Fibroblast of villous mesenchyme (primary cell): ENCODE results near the gene REC114. TPM values are rescaled to one million over a fixed set of nuclear protein-coding genes. Genes with fewer than 3 reads are reported as not detected.
"Not testable (repeated sequence)": the region's sequence is repeated elsewhere in the genome, so short reads cannot be mapped to it uniquely, and the experiment has no call there.

ENCODE experiments used
- DNase-seq: peaks from one replicate; pipeline ENCODE4 v3.0.0-alpha.2; 2010; ENCODE audit warnings: low read depth
- H3K4me3 ChIP-seq: 2 replicates; pipeline ENCODE4 v1.5.1; 2011; ENCODE audit warnings: low read depth, mild to moderate bottlenecking, low read length
- total RNA-seq: library from RNA; depleted of rRNA; stranded (reverse); fragments of >200 nt; gene quantifications from 2 replicates; pipeline ENCODE4 v1.2.3, GENCODE V29; 2012
- TF ChIP-seq, protein P1 (sequence below): IDR thresholded peaks from 2 replicates; pipeline ENCODE4 v1.5.1; 2012; ENCODE audit warnings: low read depth, mild to moderate bottlenecking, low read length; ENCODE audit not compliant: insufficient read depth

REC114 gene
- total RNA-seq, 1 donor, result not detected

DNA sequence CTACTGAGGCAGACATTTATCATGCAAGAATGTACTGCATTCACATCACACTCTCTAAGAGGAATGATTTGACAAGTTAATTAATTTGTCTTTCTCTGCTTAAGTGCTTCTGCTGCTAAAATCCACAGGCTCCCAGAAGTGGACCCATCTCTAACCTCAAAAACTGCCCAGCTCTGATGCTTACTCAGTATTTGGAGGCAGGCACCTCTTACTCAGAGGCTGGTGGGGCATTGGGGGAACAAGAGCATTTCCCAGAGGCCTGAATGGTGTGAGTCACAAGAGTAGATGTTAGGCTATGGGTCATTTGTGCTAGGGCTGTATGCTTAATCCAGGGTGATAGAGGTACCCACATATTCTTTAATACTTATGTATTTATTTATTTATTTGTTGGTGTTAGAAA lies 39.8 kb upstream of the REC114 start:
- no peak overlapping the region for H3K4me3 ChIP-seq
- TF ChIP-seq, protein P1, sequence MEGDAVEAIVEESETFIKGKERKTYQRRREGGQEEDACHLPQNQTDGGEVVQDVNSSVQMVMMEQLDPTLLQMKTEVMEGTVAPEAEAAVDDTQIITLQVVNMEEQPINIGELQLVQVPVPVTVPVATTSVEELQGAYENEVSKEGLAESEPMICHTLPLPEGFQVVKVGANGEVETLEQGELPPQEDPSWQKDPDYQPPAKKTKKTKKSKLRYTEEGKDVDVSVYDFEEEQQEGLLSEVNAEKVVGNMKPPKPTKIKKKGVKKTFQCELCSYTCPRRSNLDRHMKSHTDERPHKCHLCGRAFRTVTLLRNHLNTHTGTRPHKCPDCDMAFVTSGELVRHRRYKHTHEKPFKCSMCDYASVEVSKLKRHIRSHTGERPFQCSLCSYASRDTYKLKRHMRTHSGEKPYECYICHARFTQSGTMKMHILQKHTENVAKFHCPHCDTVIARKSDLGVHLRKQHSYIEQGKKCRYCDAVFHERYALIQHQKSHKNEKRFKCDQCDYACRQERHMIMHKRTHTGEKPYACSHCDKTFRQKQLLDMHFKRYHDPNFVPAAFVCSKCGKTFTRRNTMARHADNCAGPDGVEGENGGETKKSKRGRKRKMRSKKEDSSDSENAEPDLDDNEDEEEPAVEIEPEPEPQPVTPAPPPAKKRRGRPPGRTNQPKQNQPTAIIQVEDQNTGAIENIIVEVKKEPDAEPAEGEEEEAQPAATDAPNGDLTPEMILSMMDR, result no peak
- DNase-seq, result no peak

- TF ChIP-seq, protein P1, result no peak
- DNase-seq, result no peak
- H3K4me3 ChIP-seq, result no peak overlapping the region
Observed at GRCh38 chr15:73414876-73415275, 28.1 kb upstream of the REC114 start.

DNA sequence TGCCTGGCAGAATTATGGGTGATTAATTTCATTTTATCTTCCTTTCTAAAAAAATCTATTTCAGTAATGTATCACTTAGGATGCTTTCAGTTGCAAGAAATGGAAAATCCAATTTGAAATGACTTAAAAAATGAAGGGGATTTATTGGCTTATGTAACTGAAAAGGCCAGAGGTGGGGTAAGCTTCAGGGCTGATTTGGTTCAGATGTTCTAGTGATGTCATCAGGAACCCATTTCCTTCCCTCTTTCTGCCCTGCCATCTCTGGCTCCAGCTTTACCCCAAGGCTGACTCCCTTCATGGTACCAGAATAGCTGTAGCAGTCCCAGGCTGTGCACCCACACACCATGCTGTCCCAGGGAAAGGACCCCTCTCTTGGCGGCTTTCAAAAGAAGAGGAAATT lies 18.5 kb upstream of the REC114 start:
- TF ChIP-seq, protein P1, result no peak
- H3K4me3 ChIP-seq, result no peak overlapping the region
- no peak for DNase-seq

DNA sequence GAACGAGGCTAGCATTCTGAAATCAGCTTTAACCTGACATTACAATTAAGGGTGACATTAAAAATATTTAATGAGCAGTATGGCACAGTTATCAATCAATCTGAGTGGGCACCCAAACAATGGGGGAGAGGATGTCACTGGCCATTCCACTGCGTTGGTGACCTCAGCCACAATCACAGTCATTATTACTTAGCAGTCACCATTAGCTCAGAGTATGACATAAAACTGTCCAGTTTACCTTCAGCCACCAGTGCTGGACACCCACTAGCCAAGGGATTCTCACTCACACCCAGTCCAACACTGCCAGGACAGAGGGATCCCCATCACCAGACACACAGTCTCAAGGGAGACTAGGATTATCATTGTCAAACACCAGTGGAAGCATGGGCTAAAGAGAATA lies 17.5 kb upstream of the REC114 start:
- no peak for DNase-seq

DNA sequence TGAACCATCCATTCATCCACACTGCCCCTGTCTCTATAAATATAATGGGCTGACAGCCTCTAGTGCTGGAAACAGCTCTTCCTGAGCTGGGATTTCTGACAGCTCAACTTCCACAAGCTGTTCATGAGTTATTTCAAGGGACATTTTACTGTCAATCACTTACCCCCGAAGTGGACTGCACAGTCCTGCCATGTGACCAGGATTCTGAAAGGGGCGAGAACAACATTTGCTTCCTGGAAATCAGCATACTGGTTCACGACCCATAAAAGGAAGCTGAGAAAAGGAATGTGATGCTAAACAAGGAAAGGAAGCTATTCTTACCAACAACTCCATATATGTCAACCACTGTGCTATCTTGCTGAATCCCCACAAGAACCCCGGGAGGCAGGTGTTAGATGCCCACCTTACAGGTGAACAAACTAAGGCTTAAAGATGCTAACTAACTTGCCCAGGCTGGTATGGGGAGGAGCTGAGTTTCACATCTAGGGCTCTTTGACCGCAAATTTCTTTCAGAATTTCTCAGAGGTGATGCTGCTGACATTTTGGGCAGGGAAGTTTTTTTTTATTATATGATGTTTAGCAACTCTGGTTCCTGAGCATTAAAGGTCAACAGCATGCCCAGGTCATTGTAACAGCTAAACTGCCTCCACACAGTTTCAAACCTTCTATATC lies 16.5 kb upstream of the REC114 start:
- H3K4me3 ChIP-seq, result no peak overlapping the region
- TF ChIP-seq, protein P1, result no peak
- no peak for DNase-seq

More for the DNA sequence above, 17.5 kb upstream of the REC114 start:
- H3K4me3 ChIP-seq, result no peak overlapping the region
- TF ChIP-seq, protein P1, result no peak

- H3K4me3 ChIP-seq, DNase-seq: not testable (repeated sequence)
Observed at GRCh38 chr15:73431329-73431728, 11.6 kb upstream of the REC114 start.

DNA sequence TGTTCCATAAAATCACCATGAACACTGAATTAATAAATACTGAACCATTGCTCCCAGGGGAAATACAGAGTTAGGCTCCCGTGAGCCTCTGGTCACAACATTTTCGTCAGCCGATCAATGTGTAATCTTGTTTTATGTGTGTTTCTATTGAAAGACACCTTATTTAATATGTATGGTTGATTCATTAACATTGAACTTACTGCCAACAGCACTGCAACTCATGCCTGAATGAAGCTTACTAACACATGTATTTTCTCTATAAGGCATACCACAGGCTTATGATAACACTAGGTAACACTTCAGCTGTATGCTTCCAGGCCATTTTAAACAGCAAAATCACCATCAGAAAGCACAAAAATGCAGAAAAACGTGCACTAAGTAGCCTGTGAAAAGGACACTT lies 9.1 kb upstream of the REC114 start:
- TF ChIP-seq, protein P1, result no peak
- no peak overlapping the region for H3K4me3 ChIP-seq
- no peak for DNase-seq
